Measurements from ENCODE around the gene PRDX1. TPM values are rescaled to one million over a fixed set of nuclear protein-coding genes. Genes with fewer than 3 reads are reported as not detected.

Gene PRDX1
- total and polyA plus RNA-seq, 2 of the 13 experiments (the other 11 are each of a cell fraction or from before 2014, with no cell fraction given) = 761 to 1,898 TPM

DNA sequence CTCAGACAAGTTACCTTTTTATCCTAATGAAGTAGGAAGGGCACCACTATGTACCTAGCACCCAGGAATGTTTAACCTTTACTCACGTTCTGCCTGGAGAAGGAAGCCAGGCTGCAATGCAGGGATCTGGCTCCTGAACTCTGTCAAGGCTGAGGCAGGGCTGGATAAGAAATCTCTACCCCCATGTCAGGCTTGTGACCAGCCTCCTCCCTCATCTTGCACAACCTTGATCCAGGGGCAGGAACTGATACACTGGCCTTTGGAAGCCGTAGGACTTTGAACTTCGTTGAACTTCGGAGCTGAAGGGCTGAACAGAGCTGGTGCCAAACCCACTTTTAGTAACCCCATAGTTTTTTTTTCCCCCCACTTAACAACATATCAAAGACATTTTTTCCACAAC, 20.9 kb upstream of the PRDX1 start (continued):
- TF ChIP-seq MEIS2 (CRISPR knock-in tag; IDR thresholded peaks at IDR 0.05) (peak; percentile 63; the same call in 1 of the 2 replicates), NR2F6 (IDR thresholded peaks at IDR 0.05) (peak; percentile 63; the same call in 1 of the 2 replicates), NR2F6 (CRISPR knock-in tag; IDR thresholded peaks at IDR 0.05) (peak; percentile 76), ZNF121 (CRISPR knock-in tag; IDR thresholded peaks at IDR 0.05) (peak; percentile 84), ZSCAN22 (CRISPR knock-in tag; IDR thresholded peaks at IDR 0.05) (no peak), NR2C2 (CRISPR knock-in tag; IDR thresholded peaks at IDR 0.05; ENCODE audit: borderline replicate concordance) (peak; percentile 60), PHF5A (CRISPR knock-in tag; IDR thresholded peaks at IDR 0.05; ENCODE audit: low read depth, unreplicated experiment) (peak; percentile 69), RFX5 (IDR thresholded peaks at IDR 0.05; ENCODE audit: low read depth, low read length) (no peak), ZBTB1 (CRISPR knock-in tag; IDR thresholded peaks at IDR 0.05; ENCODE audit: borderline replicate concordance) (no peak), MIXL1 (CRISPR knock-in tag; IDR thresholded peaks at IDR 0.05) (peak; percentile 37; the same call in 1 of the 2 replicates), ZNF260 (CRISPR knock-in tag; IDR thresholded peaks at IDR 0.05; ENCODE audit: borderline replicate concordance, low read depth) (no peak), ZNF30 (CRISPR knock-in tag; IDR thresholded peaks at IDR 0.05) (no peak), ZNF644 (CRISPR knock-in tag; IDR thresholded peaks at IDR 0.05; ENCODE audit: low read depth) (peak; percentile 82), MTA1 (CRISPR knock-in tag; IDR thresholded peaks at IDR 0.05; ENCODE audit: borderline replicate concordance) (peak; percentile 77; the same call in 1 of the 2 replicates), ZNF230 (CRISPR knock-in tag; IDR thresholded peaks at IDR 0.05) (no peak), ZNF660 (CRISPR knock-in tag; IDR thresholded peaks at IDR 0.05; ENCODE audit: borderline replicate concordance, low read depth) (no peak), ZNF335 (CRISPR knock-in tag; IDR thresholded peaks at IDR 0.05) (peak; percentile 47; the same call in 1 of the 2 replicates), GABPA (IDR thresholded peaks at IDR 0.05; ENCODE audit: low read depth, low read length) (no peak), GABPA (CRISPR knock-in tag; IDR thresholded peaks at IDR 0.05; ENCODE audit: low read depth) (peak; percentile 44; the same call in 1 of the 2 replicates), ZNF136 (CRISPR knock-in tag; IDR thresholded peaks at IDR 0.05; ENCODE audit: low read depth) (no peak), ZIK1 (CRISPR knock-in tag; IDR thresholded peaks at IDR 0.05; ENCODE audit: borderline replicate concordance, low read depth) (no peak), TCF7 (IDR thresholded peaks at IDR 0.05; ENCODE audit: low read depth) (0 out of 2 replicates have a peak, but pooled peaks have one; percentile 22), ZFY (CRISPR knock-in tag; IDR thresholded peaks at IDR 0.05) (no peak), ZNF883 (CRISPR knock-in tag; IDR thresholded peaks at IDR 0.05; ENCODE audit: not compliant biosample characterization) (no peak), ZNF446 (CRISPR knock-in tag; IDR thresholded peaks at IDR 0.05) (no peak), SMARCE1 (IDR thresholded peaks at IDR 0.05; ENCODE audit: borderline replicate concordance) (no peak), ATM (IDR thresholded peaks at IDR 0.05; ENCODE audit: borderline replicate concordance) (no peak)
- TF ChIP-seq, protein P1, sequence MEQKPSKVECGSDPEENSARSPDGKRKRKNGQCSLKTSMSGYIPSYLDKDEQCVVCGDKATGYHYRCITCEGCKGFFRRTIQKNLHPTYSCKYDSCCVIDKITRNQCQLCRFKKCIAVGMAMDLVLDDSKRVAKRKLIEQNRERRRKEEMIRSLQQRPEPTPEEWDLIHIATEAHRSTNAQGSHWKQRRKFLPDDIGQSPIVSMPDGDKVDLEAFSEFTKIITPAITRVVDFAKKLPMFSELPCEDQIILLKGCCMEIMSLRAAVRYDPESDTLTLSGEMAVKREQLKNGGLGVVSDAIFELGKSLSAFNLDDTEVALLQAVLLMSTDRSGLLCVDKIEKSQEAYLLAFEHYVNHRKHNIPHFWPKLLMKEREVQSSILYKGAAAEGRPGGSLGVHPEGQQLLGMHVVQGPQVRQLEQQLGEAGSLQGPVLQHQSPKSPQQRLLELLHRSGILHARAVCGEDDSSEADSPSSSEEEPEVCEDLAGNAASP (CRISPR knock-in tag; IDR thresholded peaks at IDR 0.05; ENCODE audit: borderline replicate concordance) = peak; percentile 62; the same call in 1 of the 2 replicates
- TF ChIP-seq, protein P2, sequence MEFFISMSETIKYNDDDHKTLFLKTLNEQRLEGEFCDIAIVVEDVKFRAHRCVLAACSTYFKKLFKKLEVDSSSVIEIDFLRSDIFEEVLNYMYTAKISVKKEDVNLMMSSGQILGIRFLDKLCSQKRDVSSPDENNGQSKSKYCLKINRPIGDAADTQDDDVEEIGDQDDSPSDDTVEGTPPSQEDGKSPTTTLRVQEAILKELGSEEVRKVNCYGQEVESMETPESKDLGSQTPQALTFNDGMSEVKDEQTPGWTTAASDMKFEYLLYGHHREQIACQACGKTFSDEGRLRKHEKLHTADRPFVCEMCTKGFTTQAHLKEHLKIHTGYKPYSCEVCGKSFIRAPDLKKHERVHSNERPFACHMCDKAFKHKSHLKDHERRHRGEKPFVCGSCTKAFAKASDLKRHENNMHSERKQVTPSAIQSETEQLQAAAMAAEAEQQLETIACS (CRISPR knock-in tag; IDR thresholded peaks at IDR 0.05) = no peak
- TF ChIP-seq, protein P3, sequence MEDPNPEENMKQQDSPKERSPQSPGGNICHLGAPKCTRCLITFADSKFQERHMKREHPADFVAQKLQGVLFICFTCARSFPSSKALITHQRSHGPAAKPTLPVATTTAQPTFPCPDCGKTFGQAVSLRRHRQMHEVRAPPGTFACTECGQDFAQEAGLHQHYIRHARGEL (CRISPR knock-in tag; IDR thresholded peaks at IDR 0.05) = no peak
- TF ChIP-seq, protein P4, sequence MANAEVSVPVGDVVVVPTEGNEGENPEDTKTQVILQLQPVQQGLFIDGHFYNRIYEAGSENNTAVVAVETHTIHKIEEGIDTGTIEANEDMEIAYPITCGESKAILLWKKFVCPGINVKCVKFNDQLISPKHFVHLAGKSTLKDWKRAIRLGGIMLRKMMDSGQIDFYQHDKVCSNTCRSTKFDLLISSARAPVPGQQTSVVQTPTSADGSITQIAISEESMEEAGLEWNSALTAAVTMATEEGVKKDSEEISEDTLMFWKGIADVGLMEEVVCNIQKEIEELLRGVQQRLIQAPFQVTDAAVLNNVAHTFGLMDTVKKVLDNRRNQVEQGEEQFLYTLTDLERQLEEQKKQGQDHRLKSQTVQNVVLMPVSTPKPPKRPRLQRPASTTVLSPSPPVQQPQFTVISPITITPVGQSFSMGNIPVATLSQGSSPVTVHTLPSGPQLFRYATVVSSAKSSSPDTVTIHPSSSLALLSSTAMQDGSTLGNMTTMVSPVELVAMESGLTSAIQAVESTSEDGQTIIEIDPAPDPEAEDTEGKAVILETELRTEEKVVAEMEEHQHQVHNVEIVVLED (CRISPR knock-in tag; IDR thresholded peaks at IDR 0.05; ENCODE audit: borderline replicate concordance) = no peak

Measured in HepG2 (cell line).